ENCODE measurements around the gene KIRREL1. TPM values are rescaled to one million over a fixed set of nuclear protein-coding genes. Genes with fewer than 3 reads are reported as not detected.

Gene KIRREL1
- total RNA-seq, 6 experiments from 2014 or later = 1.1 to 4.9 (median 2.9) TPM

DNA sequence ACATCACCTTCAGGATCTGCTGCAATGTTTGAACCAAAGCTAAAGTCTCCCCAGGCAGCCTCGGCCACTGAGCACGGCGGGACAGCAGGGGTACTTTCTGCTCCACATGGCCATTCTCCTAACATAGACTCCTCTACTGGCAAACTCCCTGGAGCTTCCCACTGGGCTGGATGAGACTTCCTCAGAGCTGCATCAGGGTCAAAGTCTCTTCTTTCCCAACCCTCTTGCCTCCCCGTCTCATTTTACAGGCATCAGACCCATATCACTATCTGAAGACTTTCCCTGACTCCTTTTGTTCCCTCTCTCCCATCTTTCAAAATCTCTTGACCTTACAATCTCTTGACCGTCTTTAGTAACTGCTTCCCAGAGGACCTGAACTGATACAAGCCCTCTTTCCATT lies 42.2 kb upstream of the KIRREL1 start:
- ATAC-seq (no peak), DNase-seq (no peak)
- Histone ChIP-seq H3K36me3 (no peaks in the 10 kb centered on the region), H3K4me3 (no peak overlapping the region), H3K4me1 (no peaks in the 10 kb centered on the region), H3K27me3 (no peaks in the 10 kb centered on the region), H3K27ac (no peak overlapping the region), H3K9me3 (no peaks in the 10 kb centered on the region)
- TF ChIP-seq POLR2A (IDR thresholded peaks at IDR 0.05) = no peak
- TF ChIP-seq, protein P1, sequence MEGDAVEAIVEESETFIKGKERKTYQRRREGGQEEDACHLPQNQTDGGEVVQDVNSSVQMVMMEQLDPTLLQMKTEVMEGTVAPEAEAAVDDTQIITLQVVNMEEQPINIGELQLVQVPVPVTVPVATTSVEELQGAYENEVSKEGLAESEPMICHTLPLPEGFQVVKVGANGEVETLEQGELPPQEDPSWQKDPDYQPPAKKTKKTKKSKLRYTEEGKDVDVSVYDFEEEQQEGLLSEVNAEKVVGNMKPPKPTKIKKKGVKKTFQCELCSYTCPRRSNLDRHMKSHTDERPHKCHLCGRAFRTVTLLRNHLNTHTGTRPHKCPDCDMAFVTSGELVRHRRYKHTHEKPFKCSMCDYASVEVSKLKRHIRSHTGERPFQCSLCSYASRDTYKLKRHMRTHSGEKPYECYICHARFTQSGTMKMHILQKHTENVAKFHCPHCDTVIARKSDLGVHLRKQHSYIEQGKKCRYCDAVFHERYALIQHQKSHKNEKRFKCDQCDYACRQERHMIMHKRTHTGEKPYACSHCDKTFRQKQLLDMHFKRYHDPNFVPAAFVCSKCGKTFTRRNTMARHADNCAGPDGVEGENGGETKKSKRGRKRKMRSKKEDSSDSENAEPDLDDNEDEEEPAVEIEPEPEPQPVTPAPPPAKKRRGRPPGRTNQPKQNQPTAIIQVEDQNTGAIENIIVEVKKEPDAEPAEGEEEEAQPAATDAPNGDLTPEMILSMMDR (IDR thresholded peaks at IDR 0.05) = no peak
- intact Hi-C loops (cut with DNase I) = no loop called here
- 17% methylated on average over 4 of the region's 5 CpGs for WGBS (ENCODE audit: insufficient coverage, low coverage, low lambda C conversion rate, missing lambda C conversion rate)

DNA sequence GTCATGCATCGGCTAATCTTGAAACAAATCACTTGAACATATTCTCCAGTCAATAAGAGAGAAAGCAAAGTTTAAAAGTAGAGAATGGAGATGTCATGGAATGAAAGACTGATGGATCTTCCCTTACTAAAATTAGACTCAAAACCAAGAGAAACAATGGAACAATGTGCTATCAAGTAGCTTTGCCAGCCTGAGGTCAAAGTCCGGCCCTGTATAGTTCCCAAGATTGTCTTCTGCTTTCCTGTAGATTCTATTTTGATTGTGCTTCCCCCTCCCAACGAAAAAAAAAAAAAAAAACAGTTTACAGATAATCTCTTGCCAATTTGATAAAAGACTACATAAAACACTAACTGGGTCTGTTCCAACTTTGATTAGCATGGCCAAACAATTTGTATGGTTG lies 40.8 kb upstream of the KIRREL1 start:
- no peak for TF ChIP-seq POLR2A (IDR thresholded peaks at IDR 0.05)
- TF ChIP-seq, protein P1 (IDR thresholded peaks at IDR 0.05) = no peak
- H3K27me3 ChIP-seq = no peaks in the 10 kb centered on the region
- intact Hi-C loops (cut with DNase I) = no loop called here
- no peaks in the 10 kb centered on the region for H3K4me1 ChIP-seq
- no peaks in the 10 kb centered on the region for H3K36me3 ChIP-seq
- no peak overlapping the region for H3K27ac ChIP-seq
- DNase-seq (no peak), ATAC-seq (no peak)
- no peak overlapping the region for H3K4me3 ChIP-seq
- no peaks in the 10 kb centered on the region for H3K9me3 ChIP-seq
- 22% methylated on average over 3 of the region's 3 CpGs for WGBS (ENCODE audit: insufficient coverage, low coverage, low lambda C conversion rate, missing lambda C conversion rate)

DNA sequence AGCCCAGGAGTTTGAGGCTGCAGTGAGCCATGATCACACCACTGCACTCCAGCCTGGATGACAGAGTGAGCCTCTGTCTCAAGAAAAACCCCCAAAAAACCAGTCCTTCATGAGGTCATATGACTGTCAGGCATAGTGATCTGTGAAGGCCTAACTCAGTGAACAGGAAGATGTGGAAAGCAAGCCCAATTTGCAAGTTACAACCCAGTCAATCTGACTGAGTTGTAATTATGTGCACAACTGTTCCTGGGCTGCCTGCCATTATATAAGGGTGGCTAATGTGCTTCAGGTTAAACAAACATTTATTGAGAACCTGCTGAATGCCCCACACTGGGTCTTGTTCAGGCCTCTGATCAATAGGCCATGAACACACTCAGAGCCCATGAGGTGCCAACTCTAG lies 38.2 kb upstream of the KIRREL1 start:
- ATAC-seq = peak in 1 of 4 donors; percentile 64
- intact Hi-C loops (cut with DNase I) = no loop called here
- no peak overlapping the region for H3K27ac ChIP-seq

DNA sequence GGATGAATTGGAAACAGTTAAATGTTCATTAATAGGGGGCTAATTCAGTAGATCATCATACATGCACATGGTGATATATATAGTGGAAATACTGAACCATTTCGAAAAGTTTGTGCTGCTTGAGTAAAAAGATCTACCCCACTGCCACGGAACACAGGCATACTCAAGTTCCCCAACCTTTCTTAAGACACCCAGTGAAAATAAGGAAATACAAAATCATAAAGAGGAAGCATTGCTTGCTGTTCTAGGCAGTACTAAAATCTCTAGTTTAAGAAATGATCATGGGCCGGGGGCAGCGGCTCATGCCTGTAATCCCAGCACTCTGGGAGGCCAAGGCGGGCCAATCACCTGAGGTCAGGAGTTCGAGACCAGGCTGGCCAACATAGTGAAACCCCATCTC lies 37.6 kb upstream of the KIRREL1 start:
- no peak overlapping the region for H3K27ac ChIP-seq
- H3K4me3 ChIP-seq = no peak overlapping the region
- no peaks in the 10 kb centered on the region for H3K27me3 ChIP-seq
- TF ChIP-seq, protein P1 (IDR thresholded peaks at IDR 0.05) = no peak
- TF ChIP-seq POLR2A (IDR thresholded peaks at IDR 0.05) = no peak
- no peaks in the 10 kb centered on the region for H3K36me3 ChIP-seq
- H3K9me3 ChIP-seq = no peaks in the 10 kb centered on the region
- intact Hi-C loops (cut with DNase I) = no loop called here
- ATAC-seq (peak in 3 of 4 donors; percentile 37 to 63 (median 43)), DNase-seq (no peak)
- 66% methylated on average over 5 of the region's 6 CpGs for WGBS (ENCODE audit: insufficient coverage, low coverage, low lambda C conversion rate, missing lambda C conversion rate)
- no peaks in the 10 kb centered on the region for H3K4me1 ChIP-seq

More for the DNA sequence above, 38.2 kb upstream of the KIRREL1 start:
- no peaks in the 10 kb centered on the region for H3K36me3 ChIP-seq
- TF ChIP-seq, protein P1 (IDR thresholded peaks at IDR 0.05) = no peak
- H3K4me1 ChIP-seq = no peaks in the 10 kb centered on the region
- H3K4me3 ChIP-seq = no peak overlapping the region
- no peaks in the 10 kb centered on the region for H3K9me3 ChIP-seq
- no peaks in the 10 kb centered on the region for H3K27me3 ChIP-seq
- no peak for DNase-seq

DNA sequence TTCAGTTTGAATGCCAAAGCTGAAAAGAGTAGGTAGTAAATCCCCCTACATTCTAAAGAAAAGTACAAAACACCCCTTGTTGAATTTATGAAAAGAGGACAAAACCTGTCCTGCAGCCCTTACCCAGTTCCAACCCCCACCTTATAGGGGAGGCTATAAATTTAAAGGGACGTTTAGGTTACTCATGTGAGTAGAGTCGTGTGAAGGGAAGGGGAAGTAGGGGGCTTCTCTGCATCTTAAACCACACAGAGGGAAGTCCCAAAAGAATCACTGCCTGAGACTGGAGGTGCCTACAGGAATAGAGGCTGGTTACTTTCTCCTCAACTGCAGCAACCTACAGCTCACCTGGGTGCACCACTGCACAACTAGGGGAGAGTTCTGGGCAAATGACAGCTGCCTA lies 36.7 kb upstream of the KIRREL1 start:
- DNase-seq (no peak), ATAC-seq (no peak)
- WGBS (ENCODE audit: insufficient coverage, low coverage, low lambda C conversion rate, missing lambda C conversion rate) = 8% methylated on average over 2 of the region's 2 CpGs
- TF ChIP-seq, protein P1 (IDR thresholded peaks at IDR 0.05) = no peak
- TF ChIP-seq POLR2A (IDR thresholded peaks at IDR 0.05) = no peak
- H3K27ac ChIP-seq = no peak overlapping the region
- H3K4me3 ChIP-seq = no peak overlapping the region
- H3K4me1 ChIP-seq = no peaks in the 10 kb centered on the region
- no peaks in the 10 kb centered on the region for H3K36me3 ChIP-seq
- H3K9me3 ChIP-seq = no peaks in the 10 kb centered on the region
- intact Hi-C loops (cut with DNase I) = no loop called here
- H3K27me3 ChIP-seq = no peaks in the 10 kb centered on the region
